Neural cell (in vitro differentiated cells): ENCODE data around the gene SLC6A19.

Source experiments
- EP300 ChIP-seq: fragments of 450-650 bp; conservative IDR thresholded peaks from 2 replicates; pipeline ENCODE4 v1.6.1; 2014; ENCODE audit warnings: antibody characterized with exemption, mild to moderate bottlenecking, moderate library complexity; ENCODE audit not compliant: poor library complexity, severe bottlenecking
- EZH2 ChIP-seq: fragments of 200-600, 300-800 bp; shearing (Covaris generic), sonication (generic); IDR thresholded peaks from 2 replicates; pipeline ENCODE4 v1.6.1; 2014; ENCODE audit warnings: antibody characterized with exemption, low read length, borderline replicate concordance, mild to moderate bottlenecking; ENCODE audit not compliant: insufficient read depth, poor library complexity, severe bottlenecking
- POLR2AphosphoS5 ChIP-seq: IDR thresholded peaks from 2 replicates; pipeline ENCODE4 v1.6.1; 2012
- RAD21 ChIP-seq: fragments of 450-650 bp; conservative IDR thresholded peaks from 2 replicates; pipeline ENCODE4 v1.6.1; 2014; ENCODE audit warnings: antibody characterized with exemption, mild to moderate bottlenecking, moderate library complexity
- TAF1 ChIP-seq: IDR thresholded peaks from 2 replicates; pipeline ENCODE4 v1.6.1; 2012; ENCODE audit warnings: low read depth
- TF ChIP-seq, protein P1 (sequence below): IDR thresholded peaks from 2 replicates; pipeline ENCODE4 v1.6.1; 2012; ENCODE audit warnings: borderline replicate concordance
- TF ChIP-seq, protein P2 (sequence below): fragments of 450-650 bp; IDR thresholded peaks from 2 replicates; pipeline ENCODE4 v1.5.1; 2014; ENCODE audit warnings: antibody characterized with exemption, mild to moderate bottlenecking, moderate library complexity; ENCODE audit not compliant: poor library complexity, severe bottlenecking

DNA sequence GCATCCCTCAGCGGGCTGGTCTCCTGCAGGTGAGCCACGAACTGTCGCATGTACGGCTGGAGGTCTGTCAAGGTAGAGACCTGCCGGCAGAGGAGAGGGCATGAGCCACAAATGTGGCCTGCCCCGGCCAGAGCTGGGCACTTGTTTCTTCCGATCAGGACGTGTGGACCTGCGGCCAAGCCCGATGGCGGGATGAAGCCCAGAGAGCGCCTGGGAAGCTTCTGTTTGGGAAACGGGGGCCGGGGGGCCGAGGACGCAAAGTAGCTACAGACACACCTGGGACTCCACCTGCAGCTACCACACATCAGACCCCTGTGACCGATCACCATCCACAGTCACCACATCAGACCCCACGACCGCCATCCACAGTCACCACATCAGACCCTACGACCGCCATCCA is 70.8 kb downstream of the SLC6A19 start:
- TF ChIP-seq, protein P1, sequence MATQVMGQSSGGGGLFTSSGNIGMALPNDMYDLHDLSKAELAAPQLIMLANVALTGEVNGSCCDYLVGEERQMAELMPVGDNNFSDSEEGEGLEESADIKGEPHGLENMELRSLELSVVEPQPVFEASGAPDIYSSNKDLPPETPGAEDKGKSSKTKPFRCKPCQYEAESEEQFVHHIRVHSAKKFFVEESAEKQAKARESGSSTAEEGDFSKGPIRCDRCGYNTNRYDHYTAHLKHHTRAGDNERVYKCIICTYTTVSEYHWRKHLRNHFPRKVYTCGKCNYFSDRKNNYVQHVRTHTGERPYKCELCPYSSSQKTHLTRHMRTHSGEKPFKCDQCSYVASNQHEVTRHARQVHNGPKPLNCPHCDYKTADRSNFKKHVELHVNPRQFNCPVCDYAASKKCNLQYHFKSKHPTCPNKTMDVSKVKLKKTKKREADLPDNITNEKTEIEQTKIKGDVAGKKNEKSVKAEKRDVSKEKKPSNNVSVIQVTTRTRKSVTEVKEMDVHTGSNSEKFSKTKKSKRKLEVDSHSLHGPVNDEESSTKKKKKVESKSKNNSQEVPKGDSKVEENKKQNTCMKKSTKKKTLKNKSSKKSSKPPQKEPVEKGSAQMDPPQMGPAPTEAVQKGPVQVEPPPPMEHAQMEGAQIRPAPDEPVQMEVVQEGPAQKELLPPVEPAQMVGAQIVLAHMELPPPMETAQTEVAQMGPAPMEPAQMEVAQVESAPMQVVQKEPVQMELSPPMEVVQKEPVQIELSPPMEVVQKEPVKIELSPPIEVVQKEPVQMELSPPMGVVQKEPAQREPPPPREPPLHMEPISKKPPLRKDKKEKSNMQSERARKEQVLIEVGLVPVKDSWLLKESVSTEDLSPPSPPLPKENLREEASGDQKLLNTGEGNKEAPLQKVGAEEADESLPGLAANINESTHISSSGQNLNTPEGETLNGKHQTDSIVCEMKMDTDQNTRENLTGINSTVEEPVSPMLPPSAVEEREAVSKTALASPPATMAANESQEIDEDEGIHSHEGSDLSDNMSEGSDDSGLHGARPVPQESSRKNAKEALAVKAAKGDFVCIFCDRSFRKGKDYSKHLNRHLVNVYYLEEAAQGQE = no peak
- TF ChIP-seq, protein P2, sequence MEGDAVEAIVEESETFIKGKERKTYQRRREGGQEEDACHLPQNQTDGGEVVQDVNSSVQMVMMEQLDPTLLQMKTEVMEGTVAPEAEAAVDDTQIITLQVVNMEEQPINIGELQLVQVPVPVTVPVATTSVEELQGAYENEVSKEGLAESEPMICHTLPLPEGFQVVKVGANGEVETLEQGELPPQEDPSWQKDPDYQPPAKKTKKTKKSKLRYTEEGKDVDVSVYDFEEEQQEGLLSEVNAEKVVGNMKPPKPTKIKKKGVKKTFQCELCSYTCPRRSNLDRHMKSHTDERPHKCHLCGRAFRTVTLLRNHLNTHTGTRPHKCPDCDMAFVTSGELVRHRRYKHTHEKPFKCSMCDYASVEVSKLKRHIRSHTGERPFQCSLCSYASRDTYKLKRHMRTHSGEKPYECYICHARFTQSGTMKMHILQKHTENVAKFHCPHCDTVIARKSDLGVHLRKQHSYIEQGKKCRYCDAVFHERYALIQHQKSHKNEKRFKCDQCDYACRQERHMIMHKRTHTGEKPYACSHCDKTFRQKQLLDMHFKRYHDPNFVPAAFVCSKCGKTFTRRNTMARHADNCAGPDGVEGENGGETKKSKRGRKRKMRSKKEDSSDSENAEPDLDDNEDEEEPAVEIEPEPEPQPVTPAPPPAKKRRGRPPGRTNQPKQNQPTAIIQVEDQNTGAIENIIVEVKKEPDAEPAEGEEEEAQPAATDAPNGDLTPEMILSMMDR = no peak
- TF ChIP-seq RAD21 (no peak), POLR2AphosphoS5 (no peak), EP300 (no peak), EZH2 (no peak), TAF1 (no peak)
